Liver (tissue), 9 donors: Measurements from ENCODE around the gene SBF2. TPM values are rescaled to one million over a fixed set of nuclear protein-coding genes. Genes with fewer than 3 reads are reported as not detected.

Source experiments
- DNase-seq: peaks from one replicate; pipeline ENCODE4 v3.0.0-alpha.2; 2017; ENCODE audit warnings: low spot score
- H3K27ac ChIP-seq, 2 donors: one replicate each; pipeline ENCODE4 v1.7.0; 2013; ENCODE audit warnings: inconsistent platforms in 2 of 2, low read length in 2 of 2, control low read depth in 1 of 2, low read depth in 1 of 2, mild to moderate bottlenecking in 1 of 2
- H3K27me3 ChIP-seq, 4 donors: one replicate each; pipeline versions ENCODE4 v1.6.1 to v1.7.0; 2013; ENCODE audit warnings: low read length in 3 of 4, inconsistent platforms in 1 of 4, mild to moderate bottlenecking in 1 of 4, moderate library complexity in 1 of 4; ENCODE audit not compliant: control insufficient read depth in 4 of 4, insufficient read depth in 4 of 4
- H3K36me3 ChIP-seq, 4 donors: one replicate each; pipeline versions ENCODE4 v1.6.1 to v1.7.0; 2013; ENCODE audit warnings: low read length in 3 of 4, mild to moderate bottlenecking in 3 of 4, low read depth in 1 of 4, moderate library complexity in 1 of 4; ENCODE audit not compliant: control insufficient read depth in 4 of 4, insufficient read depth in 3 of 4
- H3K4me1 ChIP-seq, 4 donors: one replicate each; pipeline versions ENCODE4 v1.6.1 to v1.7.0; 2013; ENCODE audit warnings: low read length in 3 of 4, mild to moderate bottlenecking in 3 of 4, moderate library complexity in 1 of 4; ENCODE audit not compliant: control insufficient read depth in 4 of 4, insufficient read depth in 4 of 4
- H3K4me3 ChIP-seq, 3 donors: one replicate each; pipeline versions ENCODE4 v1.6.1 to v1.7.0; 2013; ENCODE audit warnings: low read length in 3 of 3, control low read depth in 1 of 3, low read depth in 1 of 3, mild to moderate bottlenecking in 1 of 3
- H3K9ac ChIP-seq, 2 donors: one replicate each; pipeline ENCODE4 v1.7.0; 2013; ENCODE audit warnings: low read length in 2 of 2, mild to moderate bottlenecking in 2 of 2, moderate library complexity in 2 of 2, control low read depth in 1 of 2, low read depth in 1 of 2
- H3K9me3 ChIP-seq, 4 donors: one replicate each; pipeline versions ENCODE4 v1.6.1 to v1.7.0; 2013; ENCODE audit warnings: low read length in 3 of 4; ENCODE audit not compliant: control insufficient read depth in 4 of 4
- EGR1 ChIP-seq, 2 donors: IDR thresholded peaks; 2 replicates each; pipeline ENCODE4 v1.6.1; 2016 to 2018; ENCODE audit warnings: antibody characterized with exemption in 2 of 2, low read depth in 2 of 2
- FOXA1 ChIP-seq: IDR thresholded peaks from 2 replicates; pipeline ENCODE4 v1.6.1; 2016; ENCODE audit warnings: antibody characterized with exemption
- FOXA2 ChIP-seq: IDR thresholded peaks from 2 replicates; pipeline ENCODE4 v1.6.1; 2016; ENCODE audit warnings: antibody characterized with exemption
- HNF4A ChIP-seq, 2 donors: conservative IDR thresholded peaks; 2 replicates each; pipeline ENCODE4 v1.6.1; 2016; ENCODE audit warnings: antibody characterized with exemption in 2 of 2, mild to moderate bottlenecking in 2 of 2
- HNF4G ChIP-seq: IDR thresholded peaks from 2 replicates; pipeline ENCODE4 v1.6.1; 2016; ENCODE audit warnings: antibody characterized with exemption
- JUND ChIP-seq, 2 donors: IDR thresholded peaks; 2 replicates each; pipeline ENCODE4 v1.6.1; 2016; ENCODE audit warnings: antibody characterized with exemption in 2 of 2
- NR2F2 ChIP-seq: IDR thresholded peaks from 2 replicates; pipeline ENCODE4 v1.6.1; 2016; ENCODE audit warnings: antibody characterized with exemption
- RAD21 ChIP-seq, 2 donors: IDR thresholded peaks; 2 replicates each; pipeline ENCODE4 v1.6.1; 2016; ENCODE audit warnings: antibody characterized with exemption in 2 of 2, mild to moderate bottlenecking in 2 of 2
- SP1 ChIP-seq: IDR thresholded peaks from 2 replicates; pipeline ENCODE4 v1.6.1; 2018; ENCODE audit warnings: antibody characterized with exemption, mild to moderate bottlenecking
- TAF1 ChIP-seq: conservative IDR thresholded peaks from 2 replicates; pipeline ENCODE4 v1.6.1; 2016; ENCODE audit warnings: antibody characterized with exemption, mild to moderate bottlenecking
- YY1 ChIP-seq: IDR thresholded peaks from 2 replicates; pipeline ENCODE4 v1.6.1; 2016; ENCODE audit warnings: antibody characterized with exemption, mild to moderate bottlenecking
- WGBS: extraction: QIAGEN DNeasy Blood & Tissue Kit; methylation state at CpG from one replicate; pipeline ENCODE4 v1.1.7; 2013; 5-methylcytosine and 5-hydroxymethylcytosine counted together
- polyA plus RNA-seq, 2 donors: library from polyadenylated mRNA; stranded (reverse) in 1 of 2; unstranded in 1 of 2; fragments of 200-250 nt in 1 of 2; fragments of >200 nt in 1 of 2; fragmentation: Nextera tagmentation in 1 of 2; extraction: Ambion mirVana in 1 of 2; gene quantifications; one replicate each; pipeline versions ENCODE4 v1.2.1 to v1.2.3, GENCODE V29; 2013 to 2015
- total RNA-seq, 2 donors: library from RNA; depleted of rRNA; stranded (reverse); fragments of >200 nt; gene quantifications; one replicate each; pipeline ENCODE4 v1.2.3, GENCODE V29; 2014
- TF ChIP-seq, protein P1 (sequence below): IDR thresholded peaks from 2 replicates; pipeline ENCODE4 v1.6.1; 2016; ENCODE audit warnings: antibody characterized with exemption, mild to moderate bottlenecking
- TF ChIP-seq, protein P2 (sequence below): IDR thresholded peaks from 2 replicates; pipeline ENCODE4 v1.6.1; 2016; ENCODE audit warnings: antibody characterized with exemption
- TF ChIP-seq, protein P3 (sequence below): fragments of 150-350 bp; IDR thresholded peaks from 2 replicates; pipeline ENCODE4 v1.5.1; 2017; ENCODE audit warnings: improper control_type of control experiment, low read depth, low read length; ENCODE audit not compliant: missing input control
- TF ChIP-seq, protein P4 (sequence below): IDR thresholded peaks from 2 replicates; pipeline ENCODE4 v1.6.1; 2016; ENCODE audit warnings: antibody characterized with exemption
- TF ChIP-seq, protein P5 (sequence below): IDR thresholded peaks from 2 replicates; pipeline ENCODE4 v1.6.1; 2016; ENCODE audit warnings: antibody characterized with exemption
- donor health status: healthy.
- donor health status: healthy.
- donor health status: healthy.
- donor health status: healthy.
- donor health status: healthy.

Gene SBF2
- total and polyA plus RNA-seq, 4 donors: 7.5 to 31.3 (median 14.7) TPM

DNA sequence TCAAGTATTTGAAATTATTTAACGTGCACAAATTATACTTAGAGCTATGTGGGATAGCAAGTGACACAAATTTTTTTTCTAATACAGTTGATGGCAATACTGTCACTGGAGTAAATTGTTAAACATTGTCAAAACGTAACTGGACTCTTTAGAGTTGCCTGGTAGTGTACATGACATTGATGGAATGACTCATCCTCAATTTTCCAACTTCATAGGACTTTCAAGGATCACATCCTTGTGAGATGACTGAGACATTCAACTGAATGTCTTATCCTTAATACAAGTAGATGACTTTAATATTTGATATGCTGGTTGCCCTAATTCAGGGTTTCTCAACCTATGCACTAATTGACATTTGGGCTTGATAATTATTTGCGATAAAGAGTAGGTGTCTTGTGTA lies 320.1 kb downstream of the SBF2 start:
- Histone ChIP-seq H3K4me1 (peaks cover 0 to 4% (median under 1%) of the 10 kb centered on the region in 4 donors), H3K9ac (no peak overlapping the region), H3K9me3 (no peaks in the 10 kb centered on the region), H3K27me3 (no peaks in the 10 kb centered on the region), H3K27ac (no peak overlapping the region), H3K36me3 (peaks cover 0 to 4% (median under 1%) of the 10 kb centered on the region in 4 donors), H3K4me3 (no peak overlapping the region)
- no peak for DNase-seq
- WGBS: 88% methylated on average over 3 of the region's 3 CpGs
- TF ChIP-seq, protein P1, sequence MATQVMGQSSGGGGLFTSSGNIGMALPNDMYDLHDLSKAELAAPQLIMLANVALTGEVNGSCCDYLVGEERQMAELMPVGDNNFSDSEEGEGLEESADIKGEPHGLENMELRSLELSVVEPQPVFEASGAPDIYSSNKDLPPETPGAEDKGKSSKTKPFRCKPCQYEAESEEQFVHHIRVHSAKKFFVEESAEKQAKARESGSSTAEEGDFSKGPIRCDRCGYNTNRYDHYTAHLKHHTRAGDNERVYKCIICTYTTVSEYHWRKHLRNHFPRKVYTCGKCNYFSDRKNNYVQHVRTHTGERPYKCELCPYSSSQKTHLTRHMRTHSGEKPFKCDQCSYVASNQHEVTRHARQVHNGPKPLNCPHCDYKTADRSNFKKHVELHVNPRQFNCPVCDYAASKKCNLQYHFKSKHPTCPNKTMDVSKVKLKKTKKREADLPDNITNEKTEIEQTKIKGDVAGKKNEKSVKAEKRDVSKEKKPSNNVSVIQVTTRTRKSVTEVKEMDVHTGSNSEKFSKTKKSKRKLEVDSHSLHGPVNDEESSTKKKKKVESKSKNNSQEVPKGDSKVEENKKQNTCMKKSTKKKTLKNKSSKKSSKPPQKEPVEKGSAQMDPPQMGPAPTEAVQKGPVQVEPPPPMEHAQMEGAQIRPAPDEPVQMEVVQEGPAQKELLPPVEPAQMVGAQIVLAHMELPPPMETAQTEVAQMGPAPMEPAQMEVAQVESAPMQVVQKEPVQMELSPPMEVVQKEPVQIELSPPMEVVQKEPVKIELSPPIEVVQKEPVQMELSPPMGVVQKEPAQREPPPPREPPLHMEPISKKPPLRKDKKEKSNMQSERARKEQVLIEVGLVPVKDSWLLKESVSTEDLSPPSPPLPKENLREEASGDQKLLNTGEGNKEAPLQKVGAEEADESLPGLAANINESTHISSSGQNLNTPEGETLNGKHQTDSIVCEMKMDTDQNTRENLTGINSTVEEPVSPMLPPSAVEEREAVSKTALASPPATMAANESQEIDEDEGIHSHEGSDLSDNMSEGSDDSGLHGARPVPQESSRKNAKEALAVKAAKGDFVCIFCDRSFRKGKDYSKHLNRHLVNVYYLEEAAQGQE: no peak
- TF ChIP-seq TAF1 (no peak), HNF4A (conservative IDR thresholded peaks at IDR 0.05) (no peak), EGR1 (IDR thresholded peaks at IDR 0.05; ENCODE audit: low read depth in 2 of 2) (no peak), FOXA1 (no peak), HNF4G (no peak), FOXA2 (no peak), JUND (IDR thresholded peaks at IDR 0.05) (no peak), SP1 (no peak), YY1 (no peak), NR2F2 (no peak)
- TF ChIP-seq, protein P2, sequence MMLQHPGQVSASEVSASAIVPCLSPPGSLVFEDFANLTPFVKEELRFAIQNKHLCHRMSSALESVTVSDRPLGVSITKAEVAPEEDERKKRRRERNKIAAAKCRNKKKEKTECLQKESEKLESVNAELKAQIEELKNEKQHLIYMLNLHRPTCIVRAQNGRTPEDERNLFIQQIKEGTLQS: no peak
- TF ChIP-seq, protein P3, sequence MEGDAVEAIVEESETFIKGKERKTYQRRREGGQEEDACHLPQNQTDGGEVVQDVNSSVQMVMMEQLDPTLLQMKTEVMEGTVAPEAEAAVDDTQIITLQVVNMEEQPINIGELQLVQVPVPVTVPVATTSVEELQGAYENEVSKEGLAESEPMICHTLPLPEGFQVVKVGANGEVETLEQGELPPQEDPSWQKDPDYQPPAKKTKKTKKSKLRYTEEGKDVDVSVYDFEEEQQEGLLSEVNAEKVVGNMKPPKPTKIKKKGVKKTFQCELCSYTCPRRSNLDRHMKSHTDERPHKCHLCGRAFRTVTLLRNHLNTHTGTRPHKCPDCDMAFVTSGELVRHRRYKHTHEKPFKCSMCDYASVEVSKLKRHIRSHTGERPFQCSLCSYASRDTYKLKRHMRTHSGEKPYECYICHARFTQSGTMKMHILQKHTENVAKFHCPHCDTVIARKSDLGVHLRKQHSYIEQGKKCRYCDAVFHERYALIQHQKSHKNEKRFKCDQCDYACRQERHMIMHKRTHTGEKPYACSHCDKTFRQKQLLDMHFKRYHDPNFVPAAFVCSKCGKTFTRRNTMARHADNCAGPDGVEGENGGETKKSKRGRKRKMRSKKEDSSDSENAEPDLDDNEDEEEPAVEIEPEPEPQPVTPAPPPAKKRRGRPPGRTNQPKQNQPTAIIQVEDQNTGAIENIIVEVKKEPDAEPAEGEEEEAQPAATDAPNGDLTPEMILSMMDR: no peak
- TF ChIP-seq, protein P4, sequence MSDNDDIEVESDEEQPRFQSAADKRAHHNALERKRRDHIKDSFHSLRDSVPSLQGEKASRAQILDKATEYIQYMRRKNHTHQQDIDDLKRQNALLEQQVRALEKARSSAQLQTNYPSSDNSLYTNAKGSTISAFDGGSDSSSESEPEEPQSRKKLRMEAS: no peak

DNA sequence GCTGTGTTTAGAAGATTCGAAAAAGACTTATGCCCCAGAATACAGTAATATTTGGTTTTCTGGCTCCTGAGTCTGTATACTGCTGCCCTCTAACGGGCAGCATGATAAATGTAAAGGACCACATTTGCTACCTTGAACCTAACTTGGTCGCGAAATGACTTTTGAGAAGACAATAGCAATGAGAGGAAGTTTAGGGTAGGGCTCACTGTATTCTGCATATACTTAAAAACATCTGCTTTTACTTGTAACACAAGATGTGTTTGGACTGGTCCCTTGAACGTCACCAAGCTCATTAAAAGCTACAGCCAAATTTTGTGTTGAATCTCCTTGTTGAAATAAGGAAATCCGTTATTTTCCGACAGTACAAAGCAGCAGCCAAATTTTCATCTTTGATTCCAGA lies 321.0 kb downstream of the SBF2 start:
- no peak for DNase-seq
- H3K4me3 ChIP-seq: no peak overlapping the region
- no peaks in the 10 kb centered on the region for H3K27me3 ChIP-seq
- TF ChIP-seq, protein P3: peak; percentile 60
- TF ChIP-seq RAD21 (IDR thresholded peaks at IDR 0.05): peak; percentile 90 to 91
- TF ChIP-seq, protein P5, sequence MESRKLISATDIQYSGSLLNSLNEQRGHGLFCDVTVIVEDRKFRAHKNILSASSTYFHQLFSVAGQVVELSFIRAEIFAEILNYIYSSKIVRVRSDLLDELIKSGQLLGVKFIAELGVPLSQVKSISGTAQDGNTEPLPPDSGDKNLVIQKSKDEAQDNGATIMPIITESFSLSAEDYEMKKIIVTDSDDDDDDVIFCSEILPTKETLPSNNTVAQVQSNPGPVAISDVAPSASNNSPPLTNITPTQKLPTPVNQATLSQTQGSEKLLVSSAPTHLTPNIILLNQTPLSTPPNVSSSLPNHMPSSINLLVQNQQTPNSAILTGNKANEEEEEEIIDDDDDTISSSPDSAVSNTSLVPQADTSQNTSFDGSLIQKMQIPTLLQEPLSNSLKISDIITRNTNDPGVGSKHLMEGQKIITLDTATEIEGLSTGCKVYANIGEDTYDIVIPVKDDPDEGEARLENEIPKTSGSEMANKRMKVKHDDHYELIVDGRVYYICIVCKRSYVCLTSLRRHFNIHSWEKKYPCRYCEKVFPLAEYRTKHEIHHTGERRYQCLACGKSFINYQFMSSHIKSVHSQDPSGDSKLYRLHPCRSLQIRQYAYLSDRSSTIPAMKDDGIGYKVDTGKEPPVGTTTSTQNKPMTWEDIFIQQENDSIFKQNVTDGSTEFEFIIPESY: no peak
- H3K9me3 ChIP-seq: no peaks in the 10 kb centered on the region
- WGBS: 38% methylated on average over 7 of the region's 7 CpGs
- peak overlapping the region in 1 of 2 donors; percentile 47 for H3K9ac ChIP-seq
- H3K36me3 ChIP-seq: peaks cover 0 to 8% (median 2%) of the 10 kb centered on the region in 4 donors
- no peak overlapping the region for H3K27ac ChIP-seq
- peaks cover 0 to 4% (median under 1%) of the 10 kb centered on the region in 4 donors for H3K4me1 ChIP-seq
